Fibroblast of skin of abdomen (primary cell): ENCODE data around the gene OAT.
"Not testable (repeated sequence)": the region's sequence is repeated elsewhere in the genome, so short reads cannot be mapped to it uniquely, and the experiment has no call there.

Source experiments
- DNase-seq: peaks from one replicate; pipeline ENCODE4 v3.0.0-alpha.2; 2013

OAT gene

GRCh38 chr10:124378271-124378670 is 40.5 kb downstream of the OAT start:
- no peak for DNase-seq

GRCh38 chr10:124377101-124377500 is 41.6 kb downstream of the OAT start:
- DNase-seq: no peak

- DNase-seq: no peak
These were observed 42.3 kb downstream of the OAT start for GRCh38 chr10:124376411-124376810.

- DNase-seq: no peak
These were observed 43.0 kb downstream of the OAT start for GRCh38 chr10:124375691-124376090.

DNA sequence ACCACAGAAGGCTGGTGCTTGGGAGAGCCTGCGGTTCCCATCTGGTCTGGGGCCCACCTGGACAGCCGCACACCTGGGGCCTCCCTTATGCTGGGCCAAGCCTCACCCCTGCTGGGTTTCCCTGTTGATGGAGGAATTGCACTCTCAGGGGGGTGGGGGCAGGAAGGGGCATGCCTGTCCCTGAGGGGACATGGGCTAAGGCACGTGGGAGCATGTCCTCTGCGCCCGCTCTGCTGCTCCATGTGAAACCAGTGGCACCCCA is 43.4 kb downstream of the OAT start:
- no peak for DNase-seq

DNA sequence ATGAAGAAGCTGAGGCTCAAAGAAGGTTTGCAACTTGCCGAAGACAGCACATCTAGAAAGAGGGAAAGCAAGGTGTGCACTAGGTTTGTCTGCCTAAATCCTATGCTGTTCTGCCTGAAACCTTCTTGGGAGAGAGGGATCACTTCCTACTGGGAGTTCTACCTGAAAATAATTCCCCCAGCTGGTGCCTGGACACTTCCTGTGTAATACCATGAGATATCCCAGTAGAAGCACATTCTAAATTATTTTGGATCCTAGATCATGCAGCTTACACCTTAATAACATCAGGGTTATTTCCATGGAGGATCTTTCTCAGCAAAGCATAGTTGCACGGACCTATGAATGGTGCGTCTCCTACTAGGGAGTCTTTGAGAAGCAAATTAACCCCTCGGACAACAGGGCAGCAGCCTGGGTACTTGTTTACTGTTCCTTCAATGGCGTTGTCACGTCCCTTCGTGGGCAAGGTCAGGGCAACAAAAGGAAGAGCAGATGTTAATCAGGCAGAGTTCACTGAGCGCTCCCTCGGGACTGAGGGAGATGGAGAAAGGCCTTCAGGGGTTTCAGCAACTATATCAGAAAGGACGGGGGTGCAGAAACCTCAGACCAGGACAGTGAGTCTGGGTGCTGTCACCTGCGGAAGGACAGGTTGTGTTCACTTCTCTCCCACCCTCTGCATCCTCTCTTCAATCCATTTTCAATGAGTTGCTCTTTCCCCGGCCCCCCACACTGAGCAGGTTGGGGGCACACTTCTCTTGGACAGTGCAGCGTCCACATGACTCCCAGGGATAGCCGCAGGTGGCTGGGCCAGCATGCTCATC is 44.0 kb downstream of the OAT start:
- DNase-seq: no peak

DNA sequence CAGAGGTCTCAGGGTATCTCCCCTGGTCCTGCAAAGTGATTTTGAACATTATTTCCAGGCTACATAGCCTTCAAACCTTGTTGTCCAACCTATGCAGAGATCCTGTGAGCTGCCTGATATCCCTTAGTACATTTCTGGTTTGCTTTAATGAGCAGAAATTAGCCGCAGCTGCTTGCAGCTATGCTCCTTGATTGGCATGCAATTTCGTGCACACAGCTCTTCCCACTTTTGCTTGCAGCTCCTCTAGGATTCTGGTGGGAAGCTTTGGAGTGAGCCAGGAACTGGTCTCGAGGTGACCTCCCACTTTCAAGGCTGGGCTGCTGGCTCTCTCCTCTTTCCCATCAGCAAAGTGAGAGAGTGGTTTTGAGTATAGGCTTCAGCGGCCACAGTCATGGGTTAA is 45.8 kb downstream of the OAT start:
- no peak for DNase-seq

GRCh38 chr10:124370426-124370825 is 48.3 kb downstream of the OAT start:
- no peak for DNase-seq

GRCh38 chr10:124369986-124370385 is 48.7 kb downstream of the OAT start:
- DNase-seq: no peak

DNA sequence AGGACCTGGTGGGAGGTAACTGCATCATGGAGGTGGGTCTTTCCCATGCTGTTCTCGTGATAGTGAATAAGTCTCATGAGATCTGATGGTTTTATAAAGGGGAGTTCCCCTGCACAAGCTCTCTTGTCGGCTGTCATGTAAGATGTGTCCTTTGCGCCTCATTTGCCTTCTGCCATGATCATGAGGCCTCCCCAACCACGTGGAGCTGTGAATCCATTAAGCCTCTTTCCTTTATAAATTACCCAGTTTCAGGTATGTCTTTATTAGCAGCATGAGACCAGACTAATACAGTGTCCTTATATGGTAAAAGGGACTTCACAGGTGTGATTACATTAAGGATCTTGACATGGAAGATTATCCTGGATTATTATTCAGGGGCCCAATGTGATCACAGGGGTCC is 49.2 kb downstream of the OAT start:
- DNase-seq: not testable (repeated sequence)

- no peak for DNase-seq
These were observed 49.7 kb downstream of the OAT start for GRCh38 chr10:124369066-124369465.

DNA sequence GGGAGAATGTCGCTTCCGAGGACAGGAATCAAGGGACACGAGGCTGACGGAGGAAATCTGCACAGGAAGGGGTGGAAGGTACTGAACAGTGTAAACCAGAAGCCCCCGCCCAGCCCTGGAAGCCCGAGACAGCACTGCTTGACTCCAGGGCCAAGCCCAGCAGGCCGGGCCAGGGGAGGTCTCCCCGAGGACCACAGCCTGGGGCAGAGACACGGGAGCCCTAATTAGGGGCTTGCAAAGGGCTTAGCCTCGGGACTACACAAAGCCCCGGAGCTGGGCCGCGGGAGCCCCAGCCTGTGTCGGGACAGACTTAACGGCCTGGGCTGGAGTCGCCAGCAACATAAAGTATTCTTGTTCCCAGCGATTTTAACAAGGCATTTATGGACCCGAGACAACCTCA is 50.8 kb downstream of the OAT start:
- DNase-seq: no peak

GRCh38 chr10:124367414-124367813 is 51.3 kb downstream of the OAT start:
- DNase-seq: no peak

- no peak for DNase-seq
These were observed 51.9 kb downstream of the OAT start for GRCh38 chr10:124366825-124367224.

DNA sequence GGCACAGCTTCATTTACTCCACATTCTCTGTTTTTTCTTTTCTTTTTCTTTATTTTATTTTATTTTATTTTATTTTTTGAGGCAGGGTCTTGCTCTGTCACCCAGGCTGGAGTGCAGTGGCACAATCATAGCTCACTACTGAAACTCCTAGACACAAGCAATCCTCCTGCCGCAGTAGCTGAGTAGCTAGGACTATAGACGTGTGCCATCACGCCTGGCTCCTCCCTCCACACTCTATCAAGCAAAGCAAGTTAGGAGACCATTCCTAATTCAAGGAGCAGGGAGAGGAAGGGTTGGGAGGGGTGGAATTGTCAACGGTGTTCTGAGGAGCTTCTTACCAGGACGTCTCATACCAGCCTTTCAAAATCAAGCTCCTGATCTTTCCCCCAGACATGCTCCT is 52.4 kb downstream of the OAT start:
- no peak for DNase-seq

DNA sequence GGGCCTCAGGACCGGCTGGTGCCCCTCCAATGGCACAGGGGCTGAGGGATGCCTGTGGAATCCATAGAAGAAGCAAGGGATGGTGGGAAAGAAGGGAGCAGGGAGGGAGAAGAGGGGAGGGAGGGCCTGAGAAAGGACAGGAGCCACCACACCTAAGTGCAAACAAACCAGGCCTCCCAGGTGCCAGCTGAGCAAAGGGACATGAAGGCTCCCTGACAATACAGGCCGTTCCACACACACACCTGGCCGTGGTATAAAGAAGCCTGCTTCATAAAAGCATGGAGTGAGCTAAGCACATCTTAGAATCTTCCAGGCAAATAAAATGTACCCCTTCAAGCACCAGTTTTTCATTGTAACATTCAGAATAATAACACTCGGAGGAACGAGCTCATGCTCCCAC is 54.0 kb downstream of the OAT start:
- no peak for DNase-seq

DNA sequence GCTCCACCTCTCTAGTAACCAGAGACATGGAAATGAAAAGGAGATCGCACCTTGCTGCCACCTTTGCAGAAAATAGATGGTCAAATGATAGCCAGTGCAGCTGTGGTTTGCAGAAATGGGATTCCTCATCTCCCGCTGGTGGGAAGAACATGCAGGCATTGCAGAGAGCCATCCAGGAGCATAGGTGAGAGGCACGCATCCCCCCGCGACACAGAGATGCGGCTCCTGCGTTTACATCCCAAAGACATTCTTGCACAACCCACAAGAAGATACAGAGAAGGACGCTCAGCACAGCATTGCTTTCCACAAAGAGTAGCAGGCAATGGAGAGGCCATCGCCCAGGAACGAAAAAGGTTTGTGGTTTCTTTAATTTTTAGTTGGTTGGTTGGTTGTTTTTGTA is 56.2 kb downstream of the OAT start:
- no peak for DNase-seq

GRCh38 chr10:124359336-124359832 is 59.3 kb downstream of the OAT start:
- DNase-seq: no peak

DNA sequence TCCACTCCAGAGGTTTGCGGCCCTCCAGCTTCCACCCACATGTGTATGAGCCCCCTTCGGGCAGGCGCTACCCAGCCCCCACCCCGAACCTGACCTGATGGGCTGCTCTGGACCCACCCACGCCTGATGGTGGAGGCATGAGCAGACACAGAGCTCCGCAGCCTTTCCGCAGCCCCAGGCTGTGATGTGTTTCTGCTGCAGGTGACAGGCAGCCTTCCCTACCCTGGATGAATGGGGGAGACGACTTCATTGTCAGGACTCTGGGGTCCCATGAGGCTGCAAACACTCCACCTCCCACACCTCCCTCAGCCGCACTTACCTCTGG is 61.2 kb downstream of the OAT start:
- no peak for DNase-seq

DNA sequence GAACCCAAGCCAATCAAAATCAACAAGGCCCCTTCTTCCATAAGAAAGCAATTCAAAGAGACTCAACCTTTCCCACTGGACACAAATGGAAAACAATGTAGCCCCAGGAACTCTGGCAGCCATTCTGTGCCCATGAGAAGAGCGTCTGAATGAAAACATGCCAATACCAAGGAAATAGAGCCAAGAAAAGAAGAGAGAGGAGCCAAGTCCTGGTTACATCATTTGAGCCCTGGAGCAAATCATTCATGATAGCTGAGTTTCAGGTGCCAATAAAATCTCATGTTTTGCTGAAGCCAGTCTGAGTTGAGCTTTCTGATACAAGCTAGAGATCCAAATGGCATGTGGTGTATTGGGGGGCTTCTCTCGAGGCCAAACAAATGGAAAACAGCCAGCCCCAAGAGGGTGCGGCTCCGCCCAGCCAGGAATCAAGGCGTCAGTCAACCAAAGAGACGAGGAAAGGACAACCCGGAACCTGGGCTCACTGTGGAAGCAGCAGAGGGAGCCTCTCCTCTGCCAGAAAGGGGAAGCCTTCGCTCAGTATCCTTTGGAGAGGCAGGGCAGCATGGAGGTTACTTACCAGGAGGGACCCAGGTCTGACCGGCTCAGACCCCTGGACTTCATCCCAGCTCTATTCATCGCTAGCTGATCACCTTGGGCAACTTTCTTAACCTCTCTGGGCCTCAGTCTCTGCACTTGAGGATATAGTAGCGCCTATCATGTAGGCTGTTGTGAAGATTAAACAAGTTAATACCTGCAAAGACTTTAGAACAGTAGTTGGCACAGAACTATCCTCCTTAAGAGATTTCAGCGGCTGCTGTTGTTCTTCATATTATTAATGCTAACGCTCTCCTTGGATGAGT is 61.8 kb downstream of the OAT start:
- DNase-seq: no peak

DNA sequence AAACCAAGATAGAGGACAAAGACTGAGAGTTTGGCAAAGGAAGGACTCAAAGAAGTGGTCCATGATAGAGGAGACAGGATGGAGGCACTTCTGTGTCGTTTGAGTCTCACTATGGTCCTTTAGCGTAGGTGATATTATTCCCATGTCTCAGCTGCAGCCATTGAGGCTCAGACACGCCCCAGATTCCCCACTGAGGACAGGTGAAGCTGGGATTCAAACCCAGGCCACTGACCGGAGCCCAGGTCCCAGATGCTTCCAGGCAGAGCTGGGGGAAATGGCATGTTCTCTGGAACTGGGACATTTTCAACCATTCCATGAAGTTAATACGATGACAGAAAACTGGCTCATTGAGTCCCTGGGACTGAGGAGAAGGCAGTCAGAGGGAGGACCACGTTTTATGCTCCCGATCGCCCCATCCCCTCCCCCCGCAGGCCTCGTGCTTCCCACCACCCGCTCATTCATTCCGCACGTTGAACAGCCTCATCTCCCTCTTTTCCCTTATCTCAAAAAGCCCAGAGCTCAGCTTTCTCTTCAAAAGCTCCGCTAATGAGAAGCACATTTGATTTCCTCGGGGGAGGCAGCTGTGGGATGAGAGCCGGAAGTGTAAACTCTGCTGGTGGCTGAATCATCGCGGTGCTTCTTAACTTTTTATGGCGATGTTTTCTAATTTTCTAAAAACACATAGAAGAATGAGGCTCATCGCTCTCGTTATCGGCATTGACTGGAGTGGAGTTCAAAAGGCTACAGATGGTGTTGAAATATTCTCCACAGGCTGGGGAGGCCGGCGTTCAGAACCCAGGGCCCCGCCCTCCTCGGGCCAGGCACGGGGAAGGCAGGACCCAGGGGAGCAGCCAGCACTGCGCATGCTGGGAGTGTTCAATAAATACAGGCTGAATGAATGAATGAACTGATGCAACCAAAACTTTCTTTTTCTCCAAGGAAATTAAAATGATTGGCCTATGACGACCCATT is 64.0 kb downstream of the OAT start:
- peak; percentile 68 for DNase-seq

DNA sequence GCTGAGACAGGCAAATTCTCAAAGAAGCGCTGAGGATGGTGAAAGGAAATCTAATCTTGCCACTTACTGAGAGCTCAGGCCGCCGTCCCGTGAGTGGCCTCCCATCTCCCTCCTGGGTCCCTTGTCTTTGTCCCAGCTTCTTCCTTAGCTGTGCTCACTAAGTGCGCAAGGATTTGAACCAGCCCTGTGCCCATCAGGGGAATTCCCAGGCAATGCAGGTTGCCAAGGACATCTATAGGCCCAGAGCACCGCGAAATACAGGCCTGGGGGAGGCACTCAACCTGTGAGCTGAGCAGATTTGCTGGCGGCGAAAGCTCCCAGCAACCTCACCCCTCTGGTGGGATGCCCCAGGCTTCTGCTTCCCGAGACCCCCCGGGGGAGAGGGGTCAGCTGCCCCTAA is 64.8 kb downstream of the OAT start:
- DNase-seq: no peak
